ENCODE data around the gene DOK5.

Gene DOK5

GRCh38 chr20:54565255-54565654 is 89.9 kb downstream of the DOK5 start:
- DNase-seq, result no peak

GRCh38 chr20:54566031-54566688 is 90.8 kb downstream of the DOK5 start:
- DNase-seq, result no peak

- no peak for DNase-seq
These were observed 95.2 kb downstream of the DOK5 start for GRCh38 chr20:54570561-54570960.

- no peak for DNase-seq
These were observed 97.5 kb downstream of the DOK5 start for GRCh38 chr20:54572665-54573435.

GRCh38 chr20:54573838-54574237 is 98.4 kb downstream of the DOK5 start:
- no peak for DNase-seq

- no peak for DNase-seq
These were observed 101.1 kb downstream of the DOK5 start for GRCh38 chr20:54576518-54576917.

- no peak for DNase-seq
These were observed 102.2 kb downstream of the DOK5 start for GRCh38 chr20:54577637-54578036.

- no peak for DNase-seq
These were observed 109.8 kb downstream of the DOK5 start for GRCh38 chr20:54585217-54585616.

- no peak for DNase-seq
These were observed 112.0 kb downstream of the DOK5 start for GRCh38 chr20:54587408-54587807.

- no peak for DNase-seq
These were observed 114.1 kb downstream of the DOK5 start for GRCh38 chr20:54589402-54590030.

- no peak for DNase-seq
These were observed 115.5 kb downstream of the DOK5 start for GRCh38 chr20:54590856-54591255.

- no peak for DNase-seq
These were observed 121.3 kb downstream of the DOK5 start for GRCh38 chr20:54596651-54597050.

- no peak for DNase-seq
These were observed 123.0 kb downstream of the DOK5 start for GRCh38 chr20:54598352-54598751.

GRCh38 chr20:54600634-54601033 is 125.2 kb downstream of the DOK5 start:
- no peak for DNase-seq

- no peak for DNase-seq
These were observed 126.6 kb downstream of the DOK5 start for GRCh38 chr20:54601831-54602515.

- DNase-seq, result no peak
These were observed 129.9 kb downstream of the DOK5 start for GRCh38 chr20:54605319-54605718.

GRCh38 chr20:54606380-54606779 is 131.0 kb downstream of the DOK5 start:
- no peak for DNase-seq

- no peak for DNase-seq
These were observed 132.8 kb downstream of the DOK5 start for GRCh38 chr20:54608039-54608745.

- DNase-seq, result no peak
These were observed 133.6 kb downstream of the DOK5 start for GRCh38 chr20:54608943-54609342.

GRCh38 chr20:54611708-54612412 is 136.5 kb downstream of the DOK5 start:
- DNase-seq, result no peak

GRCh38 chr20:54618412-54618811 is 143.0 kb downstream of the DOK5 start:
- no peak for DNase-seq

- no peak for DNase-seq
These were observed 143.8 kb downstream of the DOK5 start for GRCh38 chr20:54619181-54619580.
